ENCODE measurements around the gene FAT1.

GRCh38 chr4:186743261-186743660 lies 19.6 kb upstream of the FAT1 start:
- TF ChIP-seq CTCF (IDR thresholded peaks at IDR 0.05) (no peak), POLR2A (IDR thresholded peaks at IDR 0.05) (no peak), POLR2AphosphoS5 (IDR thresholded peaks at IDR 0.05; ENCODE audit: insufficient read depth in 1 of 2, low read depth in 1 of 2) (no peak)
